HG03039 (cell line): ENCODE results near the gene CHCHD10.

Experiments used
- ATAC-seq: cut with Tn5 transposase; IDR thresholded peaks from one replicate; pipeline ENCODE4 v1.9.1; 2021; ENCODE audit warnings: mild to moderate bottlenecking, moderate library complexity; ENCODE audit not compliant: unreplicated experiment

Gene CHCHD10

GRCh38 chr22:23767673-23768548 is at the start of gene CHCHD10:
CHCHD10 (minus strand) TSS chr22:23767972; CDS start chr22:23767874, 98 bp downstream.
- peak; percentile 44 for ATAC-seq

- ATAC-seq = no peak
These were observed 49.4 kb upstream of the CHCHD10 start for GRCh38 chr22:23817146-23817545.

GRCh38 chr22:23816156-23816976 is 48.6 kb upstream of the CHCHD10 start:
- no peak for ATAC-seq

- ATAC-seq = no peak
These were observed 47.9 kb upstream of the CHCHD10 start for GRCh38 chr22:23815541-23816155.

- no peak for ATAC-seq
These were observed 44.6 kb upstream of the CHCHD10 start for GRCh38 chr22:23812378-23812777.

- no peak for ATAC-seq
These were observed 39.1 kb upstream of the CHCHD10 start for GRCh38 chr22:23806837-23807236.

- no peak for ATAC-seq
These were observed 37.1 kb upstream of the CHCHD10 start for GRCh38 chr22:23804781-23805291.

- ATAC-seq = no peak
These were observed 35.4 kb upstream of the CHCHD10 start for GRCh38 chr22:23803001-23803819.

- ATAC-seq = no peak
These were observed 34.2 kb upstream of the CHCHD10 start for GRCh38 chr22:23801886-23802377.

GRCh38 chr22:23801238-23801821 is 33.6 kb upstream of the CHCHD10 start:
- ATAC-seq = no peak

GRCh38 chr22:23800297-23801237 is 32.8 kb upstream of the CHCHD10 start:
- ATAC-seq = no peak

- ATAC-seq = no peak
These were observed 28.7 kb upstream of the CHCHD10 start for GRCh38 chr22:23796461-23796860.

- no peak for ATAC-seq
These were observed 25.6 kb upstream of the CHCHD10 start for GRCh38 chr22:23793326-23793725.

- no peak for ATAC-seq
These were observed 24.2 kb upstream of the CHCHD10 start for GRCh38 chr22:23791738-23792645.

GRCh38 chr22:23790819-23791737 is 23.3 kb upstream of the CHCHD10 start:
- ATAC-seq = no peak

- ATAC-seq = no peak
These were observed 21.9 kb upstream of the CHCHD10 start for GRCh38 chr22:23789638-23790037.

GRCh38 chr22:23789121-23789520 is 21.3 kb upstream of the CHCHD10 start:
- ATAC-seq = no peak
